ENCODE data around the gene SMURF1.

SMURF1 gene

GRCh38 chr7:99042957-99043356 is 101.0 kb downstream of the SMURF1 start:
- DNase-seq: no peak

GRCh38 chr7:99041526-99041925 is 102.4 kb downstream of the SMURF1 start:
- no peak for DNase-seq

- peak; percentile 48 for DNase-seq
Measured at GRCh38 chr7:99040104-99040958, 103.6 kb downstream of the SMURF1 start.

- no peak for DNase-seq
Measured at GRCh38 chr7:99039384-99039891, 104.5 kb downstream of the SMURF1 start.

- DNase-seq: no peak
Measured at GRCh38 chr7:99038086-99038855, 105.6 kb downstream of the SMURF1 start.

- no peak for DNase-seq
Measured at GRCh38 chr7:99037327-99037940, 106.5 kb downstream of the SMURF1 start.

- DNase-seq: no peak
Measured at GRCh38 chr7:99036546-99037111, 107.3 kb downstream of the SMURF1 start.

- DNase-seq: no peak
Measured at GRCh38 chr7:99035723-99036545, 108.0 kb downstream of the SMURF1 start.

GRCh38 chr7:99034932-99035722 is 108.8 kb downstream of the SMURF1 start:
- DNase-seq: no peak

GRCh38 chr7:99033765-99034164 is 110.1 kb downstream of the SMURF1 start:
- no peak for DNase-seq

GRCh38 chr7:99032928-99033327 is 111.0 kb downstream of the SMURF1 start:
- DNase-seq: no peak

GRCh38 chr7:99031496-99031895 is 112.4 kb downstream of the SMURF1 start:
- no peak for DNase-seq

- DNase-seq: no peak
Measured at GRCh38 chr7:99030951-99031350, 113.0 kb downstream of the SMURF1 start.

- DNase-seq: no peak
Measured at GRCh38 chr7:99030457-99030856, 113.5 kb downstream of the SMURF1 start.

GRCh38 chr7:99029466-99030435 is 114.2 kb downstream of the SMURF1 start:
- no peak for DNase-seq

GRCh38 chr7:99028261-99028973 is 115.5 kb downstream of the SMURF1 start:
- DNase-seq: no peak

- DNase-seq: no peak
Measured at GRCh38 chr7:99027841-99028240, 116.1 kb downstream of the SMURF1 start.

GRCh38 chr7:99027241-99027640 is 116.7 kb downstream of the SMURF1 start:
- no peak for DNase-seq

GRCh38 chr7:99024066-99024465 is 119.8 kb downstream of the SMURF1 start:
- no peak for DNase-seq
